IPS DF 4.7 (cell line): Measurements from ENCODE around the gene ACTR3C.

ENCODE experiments used
- DNase-seq: peaks from one replicate; pipeline ENCODE4 v3.0.0-alpha.2; 2013; ENCODE audit warnings: low spot score; ENCODE audit errors: extremely low read depth

The ACTR3C gene

GRCh38 chr7:150359622-150360362, 36.4 kb upstream of the ACTR3C start:
- DNase-seq: no peak

GRCh38 chr7:150358988-150359621, 35.8 kb upstream of the ACTR3C start:
- no peak for DNase-seq

DNA sequence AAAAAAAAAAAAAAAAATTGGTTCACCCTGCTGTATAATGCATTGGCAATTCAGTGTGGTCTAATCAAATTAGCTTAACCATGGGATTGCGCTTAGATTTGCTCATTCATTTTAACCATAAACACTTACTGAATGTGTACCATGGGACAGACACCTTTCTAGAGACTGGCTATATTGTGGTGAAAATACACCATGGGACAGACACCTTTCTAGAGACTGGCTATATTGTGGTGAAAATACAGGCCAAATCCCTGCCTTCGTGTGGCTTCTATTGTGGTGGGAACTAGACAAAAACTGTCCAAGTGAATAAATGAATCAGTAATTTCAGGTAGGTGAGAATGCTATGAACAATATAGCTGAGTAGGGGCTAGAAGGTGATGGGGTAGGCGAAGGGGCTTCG, 35.1 kb upstream of the ACTR3C start:
- no peak for DNase-seq

- DNase-seq: no peak
Measured at GRCh38 chr7:150357771-150358427, 34.6 kb upstream of the ACTR3C start.

DNA sequence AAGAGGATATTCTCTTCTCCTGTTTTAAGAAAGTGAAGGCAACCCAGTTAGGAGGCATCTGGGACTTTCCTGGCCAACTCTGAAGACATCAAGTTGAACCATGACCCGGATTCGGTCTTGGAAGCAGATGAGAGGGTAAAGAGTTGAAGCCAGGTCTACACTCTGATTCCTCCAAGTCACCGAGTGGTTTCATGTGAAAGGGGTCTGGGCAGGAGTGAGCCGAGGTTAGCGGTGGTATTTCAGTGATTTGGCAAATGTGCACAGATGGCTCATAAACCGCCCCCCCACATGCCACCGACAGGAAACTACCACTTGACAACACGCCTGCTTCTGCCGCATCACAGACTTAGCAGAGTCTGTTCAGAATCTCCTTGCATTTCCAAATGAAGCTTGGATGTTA, 33.9 kb upstream of the ACTR3C start:
- no peak for DNase-seq

DNA sequence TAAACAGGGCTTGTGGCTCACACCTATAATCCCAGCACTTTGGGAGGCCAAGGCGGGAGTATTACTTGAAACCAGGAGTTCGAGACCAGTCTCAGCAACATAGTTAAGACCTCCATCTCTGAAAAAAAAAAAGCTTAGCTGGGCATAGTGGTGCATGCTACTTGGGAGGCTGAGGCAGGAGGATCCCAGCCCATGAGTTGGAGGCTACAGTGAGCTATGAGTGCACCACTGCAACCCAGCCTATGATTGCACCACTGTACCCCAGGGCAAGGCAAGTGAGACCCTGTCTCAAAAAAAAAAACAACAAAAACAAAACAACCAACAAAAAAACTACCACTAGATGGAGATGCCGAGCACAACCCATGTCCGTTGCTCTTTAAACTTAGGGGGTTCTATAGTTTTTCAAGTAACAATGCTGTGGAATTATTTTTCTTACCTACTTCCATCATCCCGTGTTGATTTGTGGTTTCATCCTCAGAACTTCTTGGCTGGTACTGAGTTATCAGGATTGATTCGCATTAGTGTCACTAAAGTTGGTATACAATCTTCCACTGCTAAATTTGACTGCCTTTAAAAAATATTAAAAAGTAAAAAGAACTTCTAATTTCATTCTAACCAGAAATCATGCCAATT, 33.0 kb upstream of the ACTR3C start:
- DNase-seq: no peak

DNA sequence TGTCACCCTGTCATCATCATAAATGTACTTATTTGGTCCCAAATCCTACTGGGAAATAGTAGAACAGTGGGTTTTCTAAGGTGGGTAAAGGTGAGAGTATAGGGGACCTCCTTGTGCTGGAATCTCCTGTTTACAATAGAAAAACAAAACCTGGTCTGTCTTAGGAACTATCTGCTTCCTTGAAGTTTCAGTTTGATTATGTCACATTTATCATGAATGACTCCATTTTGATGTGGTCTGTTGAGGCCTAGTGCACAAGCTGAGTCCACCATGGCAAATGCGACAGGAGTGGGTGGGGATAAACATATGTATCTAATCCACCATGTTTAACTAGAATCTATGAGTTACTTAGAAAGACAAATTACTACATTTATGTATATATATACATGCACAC, 32.3 kb upstream of the ACTR3C start:
- DNase-seq: no peak

DNA sequence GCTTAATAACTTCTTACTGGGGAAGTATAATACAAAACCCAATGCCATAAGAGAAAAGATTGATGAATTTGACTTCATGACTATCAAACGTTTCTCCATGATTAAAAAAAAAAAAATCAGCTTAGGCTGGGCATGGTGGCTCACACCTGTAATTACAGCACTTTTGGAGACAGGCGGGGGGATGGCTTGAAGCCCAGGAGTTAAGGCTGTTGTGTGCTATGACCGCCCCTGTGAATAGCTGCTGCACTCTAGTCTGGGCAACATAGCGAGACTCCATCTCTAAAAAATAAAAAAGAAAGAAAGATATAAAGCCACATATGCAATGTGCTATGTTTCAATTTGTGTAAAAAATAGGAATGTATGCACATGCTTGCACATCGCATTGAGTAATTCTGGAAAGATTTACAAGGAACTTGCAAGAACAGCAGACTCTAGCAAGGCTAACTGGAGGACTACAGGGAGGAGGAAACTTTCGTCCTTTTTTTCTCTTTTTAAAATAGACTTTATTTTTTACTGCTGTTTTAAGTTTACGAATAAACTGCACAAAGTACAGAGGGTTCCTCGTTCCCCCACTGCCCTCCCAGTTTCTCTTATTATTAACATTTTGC, 28.3 kb upstream of the ACTR3C start:
- DNase-seq: no peak

DNA sequence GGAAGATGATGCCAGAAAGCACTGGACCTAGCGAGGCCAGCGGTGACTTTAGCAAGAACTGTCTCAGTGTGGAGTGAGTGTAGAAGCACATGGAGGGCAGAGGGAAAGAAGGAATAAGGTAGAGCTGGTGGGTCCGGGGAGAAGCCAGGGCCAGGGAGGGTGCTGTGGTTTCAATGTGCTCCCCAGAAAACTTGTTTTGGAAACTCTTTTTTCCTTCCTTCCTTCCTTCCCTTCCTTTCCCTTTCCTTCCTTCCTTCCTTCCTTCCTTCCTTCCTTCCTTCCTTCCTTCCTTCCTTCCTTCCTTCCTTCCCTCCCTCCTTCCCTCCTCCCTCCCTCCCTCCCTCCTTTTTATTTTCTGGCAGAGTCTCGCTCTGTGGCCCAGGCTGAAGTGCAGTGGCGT, 23.6 kb upstream of the ACTR3C start:
- DNase-seq: no peak

- no peak for DNase-seq
Measured at GRCh38 chr7:150345012-150345411, 21.7 kb upstream of the ACTR3C start.

- no peak for DNase-seq
Measured at GRCh38 chr7:150344299-150344698, 21.0 kb upstream of the ACTR3C start.

- DNase-seq: no peak
Measured at GRCh38 chr7:150343225-150343624, 19.9 kb upstream of the ACTR3C start.

DNA sequence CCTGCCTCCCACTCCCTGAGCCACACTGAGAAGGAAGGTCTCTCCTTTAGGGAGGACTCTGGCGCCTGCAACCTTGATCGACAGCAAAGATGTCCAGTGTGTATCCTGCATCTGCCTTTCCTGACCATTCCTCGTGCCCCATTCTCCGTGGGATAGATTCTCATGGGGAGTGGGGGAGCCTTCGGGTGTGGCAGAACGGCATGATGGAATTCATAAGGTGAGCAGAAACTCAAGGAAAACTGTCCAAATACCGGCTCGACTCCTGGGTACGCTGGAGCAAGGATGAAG, 18.7 kb upstream of the ACTR3C start:
- no peak for DNase-seq

GRCh38 chr7:150341263-150342120, 18.1 kb upstream of the ACTR3C start, which contains the start of gene RARRES2:
TSS of gene RARRES2 (minus strand) at chr7:150341629. CDS start at chr7:150340609, 1,020 bp downstream.
- DNase-seq: no peak

GRCh38 chr7:150340875-150341262, 17.5 kb upstream of the ACTR3C start:
- DNase-seq: no peak

- no peak for DNase-seq
Measured at GRCh38 chr7:150340024-150340749, 16.8 kb upstream of the ACTR3C start.

- DNase-seq: no peak
Measured at GRCh38 chr7:150339409-150339809, 16.1 kb upstream of the ACTR3C start.

DNA sequence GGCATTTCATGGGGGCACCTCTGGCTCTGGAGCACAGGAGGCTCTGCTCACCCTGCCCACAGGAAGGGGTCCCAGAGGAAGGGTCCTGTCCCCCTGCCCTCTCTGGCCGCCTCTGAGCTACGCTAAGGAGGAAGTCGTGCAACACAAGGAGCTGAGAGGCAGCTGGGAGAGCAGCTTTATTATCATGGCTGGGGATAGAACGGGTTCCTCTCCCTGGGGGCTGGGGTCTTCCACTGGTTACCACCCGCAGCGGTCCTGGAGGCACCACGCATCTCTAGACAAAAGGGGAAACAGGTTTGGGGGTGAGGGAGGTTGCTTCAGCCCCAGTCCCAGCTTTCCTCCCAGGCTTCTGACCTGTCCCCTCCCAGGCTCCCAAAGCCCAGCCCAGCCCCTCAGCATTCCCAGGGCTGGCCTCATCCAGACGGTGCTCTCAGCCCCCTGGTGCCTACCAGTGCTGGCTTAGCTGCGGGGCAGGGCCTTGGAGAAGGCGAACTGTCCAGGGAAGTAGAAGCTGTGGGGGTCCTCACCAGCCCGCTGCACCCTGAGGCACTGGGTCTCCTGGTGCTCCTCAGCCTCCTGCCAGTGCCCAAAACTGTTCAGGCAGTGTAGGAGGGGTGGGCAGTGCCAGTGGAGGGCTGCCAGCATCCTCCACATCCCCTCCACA, 15.0 kb upstream of the ACTR3C start:
- no peak for DNase-seq

- no peak for DNase-seq
Measured at GRCh38 chr7:150337659-150338081, 14.3 kb upstream of the ACTR3C start.

GRCh38 chr7:150337179-150337578, 13.8 kb upstream of the ACTR3C start:
- no peak for DNase-seq
